Stomach smooth muscle (tissue), 2 donors: Measurements from ENCODE around the gene SEPTIN1.
"Not testable (repeated sequence)": the region's sequence is repeated elsewhere in the genome, so short reads cannot be mapped to it uniquely, and the experiment has no call there.

ENCODE experiments used
- H3K27ac ChIP-seq: one replicate; pipeline ENCODE4 v1.7.0; 2013; ENCODE audit warnings: mild to moderate bottlenecking, low read length, inconsistent platforms
- H3K27me3 ChIP-seq, 2 donors: one replicate each; pipeline ENCODE4 v1.7.0; 2013; ENCODE audit warnings: low read length in 2 of 2; ENCODE audit not compliant: insufficient read depth in 2 of 2, control insufficient read depth in 1 of 2
- H3K36me3 ChIP-seq, 2 donors: one replicate each; pipeline ENCODE4 v1.7.0; 2013; ENCODE audit warnings: low read length in 2 of 2; ENCODE audit not compliant: control insufficient read depth in 2 of 2, insufficient read depth in 2 of 2
- H3K4me1 ChIP-seq: one replicate; pipeline ENCODE4 v1.7.0; 2013; ENCODE audit warnings: low read length; ENCODE audit not compliant: control insufficient read depth, insufficient read depth
- H3K4me3 ChIP-seq, 2 donors: one replicate each; pipeline ENCODE4 v1.7.0; 2013; ENCODE audit warnings: low read length in 2 of 2
- H3K9ac ChIP-seq, 2 donors: one replicate each; pipeline ENCODE4 v1.7.0; 2013; ENCODE audit warnings: low read length in 2 of 2, mild to moderate bottlenecking in 1 of 2
- H3K9me3 ChIP-seq, 2 donors: one replicate each; pipeline ENCODE4 v1.7.0; 2013; ENCODE audit warnings: low read length in 2 of 2; ENCODE audit not compliant: control insufficient read depth in 2 of 2
- donor health status: healthy.
- donor health status: Pancreatic carcinoma.

The SEPTIN1 gene

DNA sequence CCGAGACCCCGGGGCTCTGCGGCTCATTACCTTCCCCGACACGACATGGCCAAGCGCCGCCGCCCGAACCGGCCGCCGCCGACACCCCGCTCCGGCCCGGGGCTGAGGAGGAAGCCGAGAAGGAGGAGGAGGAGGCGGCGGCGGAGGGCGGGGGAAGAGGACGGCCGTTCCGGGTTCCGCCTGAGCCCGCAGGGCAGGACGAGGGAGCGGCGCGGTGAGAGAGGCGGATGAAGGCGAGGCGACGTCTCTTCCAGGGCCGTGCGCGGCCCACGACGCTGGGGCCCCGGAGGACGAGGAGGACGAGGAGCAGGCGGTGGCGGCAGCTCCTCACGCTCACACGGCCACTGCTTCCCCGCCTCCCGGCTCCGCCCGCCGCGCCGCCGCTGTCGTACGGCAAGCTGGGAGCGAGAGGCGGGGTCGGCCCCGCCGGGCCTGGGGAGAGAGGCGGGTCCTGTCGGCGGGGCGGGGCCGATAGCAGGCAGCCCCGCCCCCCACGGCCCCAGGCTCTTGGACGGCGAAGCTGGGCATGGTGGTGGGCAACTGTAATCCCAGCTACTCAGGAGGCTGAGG, 47.2 kb downstream of the SEPTIN1 start:
- not testable (repeated sequence) for H3K27me3 ChIP-seq, H3K36me3 ChIP-seq, H3K9me3 ChIP-seq
- peak overlapping the region; percentile 64 to 76 for H3K4me3 ChIP-seq
- peak overlapping the region; percentile 53 for H3K27ac ChIP-seq
- peaks cover 10% of the 10 kb centered on the region for H3K4me1 ChIP-seq
- H3K9ac ChIP-seq = peak overlapping the region; percentile 64 to 79

DNA sequence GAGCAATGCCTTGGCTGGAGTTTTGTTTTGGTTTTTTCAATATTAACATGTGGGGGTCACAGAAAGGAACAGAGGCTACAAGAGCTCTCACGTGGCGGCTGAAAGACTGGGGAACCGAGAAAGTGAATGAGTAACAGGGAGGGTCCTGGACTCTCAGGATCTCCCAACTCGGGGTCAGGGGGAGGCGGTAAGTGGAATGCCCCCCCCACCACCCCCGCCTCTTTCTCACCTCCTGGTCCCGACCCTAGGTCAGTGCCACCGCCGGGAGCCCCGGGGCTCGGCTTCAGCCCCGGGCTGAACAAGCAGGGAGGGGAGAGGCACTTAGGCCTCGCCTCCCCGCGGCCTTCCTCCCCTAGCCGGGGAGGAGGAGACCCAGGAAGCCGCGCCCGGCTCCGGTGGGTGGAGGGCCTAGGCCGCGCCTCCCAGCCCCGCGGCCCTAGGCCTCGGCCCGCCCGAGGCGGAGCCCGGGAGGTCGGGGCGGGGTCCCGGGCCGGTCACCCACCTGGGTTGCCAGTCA, 47.8 kb downstream of the SEPTIN1 start:
- H3K27ac ChIP-seq = peak overlapping the region; percentile 53
- H3K27me3 ChIP-seq, H3K36me3 ChIP-seq, H3K9me3 ChIP-seq: not testable (repeated sequence)
- H3K9ac ChIP-seq = peak overlapping the region; percentile 51 to 57
- H3K4me3 ChIP-seq = peak overlapping the region; percentile 46 to 76
- H3K4me1 ChIP-seq = peaks cover 10% of the 10 kb centered on the region
